NCI-H1048 (cell line): ENCODE results near the gene ZAR1L.
"Not testable (repeated sequence)": the region's sequence is repeated elsewhere in the genome, so short reads cannot be mapped to it uniquely, and the experiment has no call there.

ENCODE experiments used
- DNase-seq: peaks from one replicate; lab custom pipeline; 2025; lab: John Stamatoyannopoulos, UW

The ZAR1L gene

DNA sequence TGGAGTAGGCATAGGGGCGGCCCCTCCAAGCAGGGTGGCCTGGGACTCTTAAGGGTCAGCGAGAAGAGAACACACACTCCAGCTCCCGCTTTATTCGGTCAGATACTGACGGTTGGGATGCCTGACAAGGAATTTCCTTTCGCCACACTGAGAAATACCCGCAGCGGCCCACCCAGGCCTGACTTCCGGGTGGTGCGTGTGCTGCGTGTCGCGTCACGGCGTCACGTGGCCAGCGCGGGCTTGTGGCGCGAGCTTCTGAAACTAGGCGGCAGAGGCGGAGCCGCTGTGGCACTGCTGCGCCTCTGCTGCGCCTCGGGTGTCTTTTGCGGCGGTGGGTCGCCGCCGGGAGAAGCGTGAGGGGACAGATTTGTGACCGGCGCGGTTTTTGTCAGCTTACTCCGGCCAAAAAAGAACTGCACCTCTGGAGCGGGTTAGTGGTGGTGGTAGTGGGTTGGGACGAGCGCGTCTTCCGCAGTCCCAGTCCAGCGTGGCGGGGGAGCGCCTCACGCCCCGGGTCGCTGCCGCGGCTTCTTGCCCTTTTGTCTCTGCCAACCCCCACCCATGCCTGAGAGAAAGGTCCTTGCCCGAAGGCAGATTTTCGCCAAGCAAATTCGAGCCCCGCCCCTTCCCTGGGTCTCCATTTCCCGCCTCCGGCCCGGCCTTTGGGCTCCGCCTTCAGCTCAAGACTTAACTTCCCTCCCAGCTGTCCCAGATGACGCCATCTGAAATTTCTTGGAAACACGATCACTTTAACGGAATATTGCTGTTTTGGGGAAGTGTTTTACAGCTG lies at the start of gene ZAR1L, which contains the start of gene BRCA2:
ZAR1L (minus strand) TSS at position 126 of the 790 bp plus-strand sequence. CDS start 3,438 bp downstream, outside the sequence.
BRCA2 (plus strand) TSS at position 271 of the 790 bp plus-strand sequence. CDS start 953 bp downstream, outside the sequence.
- DNase-seq, result peak; percentile 20

DNA sequence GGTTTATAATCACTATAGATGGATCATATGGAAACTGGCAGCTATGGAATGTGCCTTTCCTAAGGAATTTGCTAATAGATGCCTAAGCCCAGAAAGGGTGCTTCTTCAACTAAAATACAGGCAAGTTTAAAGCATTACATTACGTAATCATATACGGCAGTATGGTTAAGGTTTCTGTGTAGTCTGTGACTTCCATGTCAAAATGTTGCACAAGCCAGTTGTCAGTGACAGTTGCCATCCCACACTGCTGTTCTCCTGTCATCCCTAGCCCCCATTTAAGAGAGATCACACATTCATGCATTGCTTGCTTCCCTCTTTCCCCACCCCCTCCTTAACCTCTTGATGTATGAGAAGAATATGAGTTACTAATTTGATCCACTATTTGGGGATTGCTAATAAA lies 47.4 kb upstream of the ZAR1L start:
- no peak for DNase-seq

GRCh38 chr13:32355935-32356334 lies 40.8 kb upstream of the ZAR1L start:
- not testable (repeated sequence) for DNase-seq

GRCh38 chr13:32354040-32354439 lies 38.9 kb upstream of the ZAR1L start:
- DNase-seq, result no peak

DNA sequence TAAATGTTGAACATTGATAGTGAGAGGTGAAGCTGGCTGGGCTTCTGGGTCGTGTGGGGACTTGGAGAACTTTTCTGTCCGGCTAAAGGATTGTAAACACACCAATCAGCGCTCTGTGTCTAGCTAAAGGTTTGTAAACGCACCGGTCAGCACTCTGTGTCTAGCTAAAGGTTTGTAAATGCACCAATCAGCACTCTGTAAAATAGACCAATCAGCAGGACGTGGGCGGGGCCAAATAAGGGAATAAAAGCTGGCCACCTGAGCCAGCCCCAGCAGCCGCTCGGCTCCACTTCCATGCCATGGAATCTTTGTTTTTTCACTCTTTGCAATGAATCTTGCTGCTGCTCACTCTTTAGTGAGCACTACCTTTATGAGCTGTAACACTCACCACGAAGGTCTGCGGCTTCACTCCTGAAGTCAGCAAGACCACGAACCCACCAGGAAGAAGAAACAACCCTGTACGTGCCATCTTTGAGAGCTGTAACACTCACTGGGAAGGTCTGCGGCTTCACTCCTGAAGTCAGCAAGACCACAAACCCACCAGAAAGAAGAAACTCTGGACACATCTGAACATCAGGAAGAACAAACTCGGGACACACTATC lies 35.8 kb upstream of the ZAR1L start:
- DNase-seq, result not testable (repeated sequence)

DNA sequence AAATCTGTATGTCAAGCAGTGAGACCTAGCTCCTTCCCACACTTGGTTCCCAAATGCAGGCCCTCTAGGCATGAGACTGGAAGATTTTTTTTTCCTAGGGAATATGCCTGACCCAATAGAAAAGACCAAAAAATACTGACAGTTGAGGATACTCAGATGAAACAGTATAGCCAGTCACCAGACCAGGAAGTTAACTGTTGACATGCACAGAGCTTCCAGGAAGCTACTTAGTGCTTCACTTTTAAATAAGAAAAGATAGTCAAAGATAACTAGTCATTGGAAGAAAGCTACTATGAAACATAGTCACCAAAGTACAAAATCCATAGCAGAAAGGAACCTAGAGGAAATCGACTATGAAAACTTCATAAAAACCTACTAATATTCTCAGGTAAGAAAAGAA lies 32.5 kb upstream of the ZAR1L start:
- no peak for DNase-seq

- DNase-seq, result no peak
Measured at GRCh38 chr13:32340914-32341313, 25.8 kb upstream of the ZAR1L start.

DNA sequence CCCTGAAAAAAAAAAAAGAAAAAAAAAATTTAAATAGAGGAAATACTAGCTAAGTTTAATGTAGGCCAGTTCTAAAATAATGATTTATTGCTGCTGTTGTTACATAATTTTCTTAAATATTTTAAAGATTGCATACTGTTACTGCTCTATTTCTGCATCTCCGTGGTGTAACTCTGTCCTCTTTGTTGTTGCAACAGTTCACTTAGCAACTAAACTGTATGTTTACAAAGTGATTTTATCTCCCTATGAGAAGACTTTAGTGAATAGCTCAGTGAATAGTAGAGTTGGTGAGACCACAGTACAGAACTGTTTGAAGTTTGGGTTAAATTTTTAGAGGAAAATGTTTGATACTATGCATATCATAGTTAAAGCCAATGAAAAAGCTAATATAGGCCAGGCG lies 19.5 kb upstream of the ZAR1L start:
- DNase-seq, result no peak

DNA sequence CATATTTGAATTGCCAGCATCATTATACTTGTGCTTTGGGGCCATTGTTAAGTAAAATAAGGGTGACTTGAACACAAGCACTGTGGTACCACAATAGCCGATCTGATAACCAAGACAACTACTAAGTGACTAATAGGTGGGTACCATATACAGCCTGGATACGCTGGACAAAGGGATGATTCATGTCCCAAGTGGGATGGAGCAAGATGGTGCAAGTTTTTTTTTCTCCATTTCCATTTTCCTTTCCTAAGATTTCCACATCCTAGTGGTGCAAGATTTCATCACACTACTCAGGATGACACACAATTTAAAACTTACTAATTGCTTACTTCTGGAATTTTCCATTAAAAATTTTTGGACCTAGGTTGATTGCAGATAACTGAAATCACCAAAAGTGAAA lies 15.3 kb upstream of the ZAR1L start:
- no peak for DNase-seq

GRCh38 chr13:32323912-32324311 lies 8.7 kb upstream of the ZAR1L start:
- DNase-seq, result no peak

- no peak for DNase-seq
Measured at GRCh38 chr13:32320528-32320927, 5.4 kb upstream of the ZAR1L start.

GRCh38 chr13:32317716-32318465 lies 2.7 kb upstream of the ZAR1L start:
- DNase-seq, result no peak

DNA sequence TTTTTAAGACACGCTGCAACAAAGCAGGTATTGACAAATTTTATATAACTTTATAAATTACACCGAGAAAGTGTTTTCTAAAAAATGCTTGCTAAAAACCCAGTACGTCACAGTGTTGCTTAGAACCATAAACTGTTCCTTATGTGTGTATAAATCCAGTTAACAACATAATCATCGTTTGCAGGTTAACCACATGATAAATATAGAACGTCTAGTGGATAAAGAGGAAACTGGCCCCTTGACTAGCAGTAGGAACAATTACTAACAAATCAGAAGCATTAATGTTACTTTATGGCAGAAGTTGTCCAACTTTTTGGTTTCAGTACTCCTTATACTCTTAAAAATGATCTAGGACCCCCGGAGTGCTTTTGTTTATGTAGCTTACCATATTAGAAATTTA lies 1.3 kb upstream of the ZAR1L start:
- no peak for DNase-seq

DNA sequence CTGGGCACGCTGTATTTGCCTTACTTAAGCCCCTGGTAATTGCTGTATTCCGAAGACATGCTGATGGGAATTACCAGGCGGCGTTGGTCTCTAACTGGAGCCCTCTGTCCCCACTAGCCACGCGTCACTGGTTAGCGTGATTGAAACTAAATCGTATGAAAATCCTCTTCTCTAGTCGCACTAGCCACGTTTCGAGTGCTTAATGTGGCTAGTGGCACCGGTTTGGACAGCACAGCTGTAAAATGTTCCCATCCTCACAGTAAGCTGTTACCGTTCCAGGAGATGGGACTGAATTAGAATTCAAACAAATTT lies 821 bp upstream of the ZAR1L start:
- DNase-seq, result no peak

DNA sequence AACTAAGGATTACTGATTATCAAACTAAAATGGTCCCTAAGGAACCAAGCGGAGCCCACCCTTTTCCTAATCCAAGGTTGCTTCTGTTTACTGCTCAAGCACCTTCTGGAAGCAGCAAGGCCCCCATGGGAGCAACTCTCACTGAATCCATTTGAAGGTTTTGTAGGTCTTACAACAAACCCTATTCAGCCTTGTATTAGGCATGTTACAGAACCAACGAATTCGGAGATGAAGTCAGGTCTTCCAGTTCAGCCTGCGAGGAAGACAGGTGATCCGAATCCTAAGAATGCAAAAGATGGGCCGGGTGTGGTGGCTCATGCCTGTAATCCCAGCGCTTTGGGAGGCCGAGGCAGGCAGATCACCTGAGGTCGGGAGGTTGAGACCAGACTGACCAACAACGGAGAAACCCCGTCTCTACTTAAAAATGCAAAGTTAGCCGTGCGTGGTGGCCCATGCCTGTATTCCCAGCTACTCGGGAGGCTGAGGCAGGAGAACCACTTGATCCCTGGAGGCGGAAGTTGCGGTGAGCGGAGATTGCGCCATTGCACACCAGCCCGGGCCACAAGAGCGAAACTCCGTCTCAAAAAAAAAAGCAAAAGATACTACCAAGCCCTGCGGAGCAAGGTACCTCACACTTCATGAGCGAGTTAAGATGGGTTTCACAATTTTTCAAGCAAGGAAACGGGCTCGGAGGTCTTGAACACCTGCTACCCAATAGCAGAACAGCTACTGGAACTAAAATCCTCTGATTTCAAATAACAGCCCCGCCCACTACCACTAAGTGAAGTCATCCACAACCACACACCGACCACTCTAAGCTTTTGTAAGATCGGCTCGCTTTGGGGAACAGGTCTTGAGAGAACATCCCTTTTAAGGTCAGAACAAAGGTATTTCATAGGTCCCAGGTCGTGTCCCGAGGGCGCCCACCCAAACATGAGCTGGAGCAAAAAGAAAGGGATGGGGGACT lies 609 bp downstream of the ZAR1L start:
- peak; percentile 14 for DNase-seq

DNA sequence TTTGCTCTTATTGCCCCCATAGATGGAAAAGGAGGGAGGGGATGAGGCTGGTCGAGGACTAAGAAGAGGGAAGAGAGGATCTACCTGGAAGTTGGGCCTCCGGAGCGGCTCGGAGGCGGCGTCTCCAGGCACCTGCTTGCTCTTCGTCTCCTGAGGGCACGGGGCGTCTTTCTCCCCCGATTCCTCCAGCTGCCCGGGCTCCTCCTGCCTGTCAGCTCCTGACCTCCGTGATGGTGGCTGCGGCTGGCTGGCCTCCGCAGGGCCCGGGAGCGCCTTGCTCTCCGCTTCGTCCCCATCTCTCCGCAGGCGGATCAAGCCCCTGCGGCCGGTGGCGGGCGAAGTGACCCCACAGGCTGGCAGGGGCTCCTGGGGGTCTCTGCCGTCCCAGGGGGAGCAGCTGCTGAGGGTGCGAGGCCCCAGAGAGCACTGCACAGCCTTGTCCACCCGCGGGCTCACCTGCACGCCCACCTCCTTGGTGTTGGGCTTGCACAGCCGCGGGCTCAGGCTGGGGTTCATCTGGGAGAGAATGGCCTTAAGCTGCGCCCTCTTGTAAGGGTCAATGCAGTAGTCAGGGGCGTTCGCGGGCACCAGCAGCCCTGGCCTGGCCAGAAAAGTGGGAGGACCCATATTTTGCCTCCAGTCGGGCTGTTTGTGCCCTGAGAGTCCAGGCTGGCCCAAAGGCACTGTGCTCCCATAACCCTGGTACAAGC lies 3.8 kb downstream of the ZAR1L start:
- DNase-seq, result no peak

GRCh38 chr13:32310134-32310706 lies 4.9 kb downstream of the ZAR1L start:
- DNase-seq, result no peak

- no peak for DNase-seq
Measured at GRCh38 chr13:32309312-32310133, 5.6 kb downstream of the ZAR1L start.

DNA sequence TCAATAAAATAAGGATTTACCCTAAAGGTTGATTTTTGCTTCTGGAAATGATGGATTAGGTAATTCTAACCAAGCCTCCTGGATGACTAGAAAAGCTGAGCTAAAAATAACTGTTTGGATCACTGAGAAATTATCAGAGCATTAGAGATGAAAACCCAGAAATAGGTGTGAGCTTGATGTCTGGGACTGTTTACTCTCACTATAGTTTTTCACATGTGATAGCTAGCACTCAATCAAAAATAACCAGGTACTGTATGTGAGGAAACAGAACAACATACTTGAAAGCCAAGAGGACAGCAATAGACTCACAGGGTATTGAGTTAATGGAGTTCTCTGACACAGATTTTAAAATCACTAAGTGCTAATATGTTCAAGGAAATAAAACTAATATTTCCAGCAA lies 9.5 kb downstream of the ZAR1L start:
- DNase-seq, result no peak

- no peak for DNase-seq
Measured at GRCh38 chr13:32302461-32302860, 12.7 kb downstream of the ZAR1L start.
